IgD-negative memory B cell (primary cell): ENCODE measurements around the gene FADS6. TPM values are rescaled to one million over a fixed set of nuclear protein-coding genes. Genes with fewer than 3 reads are reported as not detected.

ENCODE experiments used
- H3K27ac Mint-ChIP-seq, 3 donors: one replicate each; pipeline ENCODE4 v1.8.0; 2020 to 2022; ENCODE audit warnings: mild to moderate bottlenecking in 3 of 3, mixed read lengths in 3 of 3, moderate library complexity in 1 of 3
- H3K27me3 Mint-ChIP-seq: one replicate; pipeline ENCODE4 v1.8.0; 2021; ENCODE audit warnings: mixed read lengths
- H3K36me3 Mint-ChIP-seq: one replicate; pipeline ENCODE4 v1.8.0; 2020; ENCODE audit warnings: mild to moderate bottlenecking, mixed read lengths
- H3K4me1 Mint-ChIP-seq, 3 donors: one replicate each; pipeline ENCODE4 v1.8.0; 2020 to 2022; ENCODE audit warnings: mixed read lengths in 3 of 3, mild to moderate bottlenecking in 1 of 3
- H3K4me3 Mint-ChIP-seq, 4 donors: one replicate each; pipeline ENCODE4 v1.8.0; 2020 to 2022; ENCODE audit warnings: mild to moderate bottlenecking in 4 of 4, mixed read lengths in 4 of 4, moderate library complexity in 3 of 4
- H3K9me3 Mint-ChIP-seq, 3 donors: one replicate each; pipeline ENCODE4 v1.8.0; 2020 to 2021; ENCODE audit warnings: mixed read lengths in 3 of 3, mild to moderate bottlenecking in 1 of 3
- polyA plus RNA-seq: library from polyadenylated mRNA; unstranded; fragments of 300-500 nt; fragmentation: Illumina TruSeq; gene quantifications from one replicate; pipeline ENCODE4 v1.2.3, GENCODE V29; 2021

Gene FADS6
- polyA plus RNA-seq, 1 donor from 2014 or later, result not detected

GRCh38 chr17:74850310-74850709 lies 43.1 kb downstream of the FADS6 start:
- no peaks in the 10 kb centered on the region for H3K9me3 Mint-ChIP-seq
- H3K27me3 Mint-ChIP-seq, result peaks cover 30% of the 10 kb centered on the region
- H3K36me3 Mint-ChIP-seq, result peaks cover 2% of the 10 kb centered on the region
- peaks cover 4 to 6% (median 5%) of the 10 kb centered on the region in 3 donors for H3K4me1 Mint-ChIP-seq
- H3K4me3 Mint-ChIP-seq, result no peak overlapping the region
- H3K27ac Mint-ChIP-seq, result no peak overlapping the region

GRCh38 chr17:74848656-74849399 lies 44.6 kb downstream of the FADS6 start:
- Mint-ChIP-seq H3K4me1 (peaks cover 4 to 6% (median 5%) of the 10 kb centered on the region in 3 donors), H3K27ac (peak overlapping the region in 1 of 3 donors; percentile 67), H3K27me3 (peaks cover 26% of the 10 kb centered on the region), H3K36me3 (peaks cover 2% of the 10 kb centered on the region), H3K9me3 (no peaks in the 10 kb centered on the region), H3K4me3 (no peak overlapping the region)

GRCh38 chr17:74846621-74847020 lies 46.8 kb downstream of the FADS6 start:
- Mint-ChIP-seq H3K27me3 (peaks cover 20% of the 10 kb centered on the region), H3K9me3 (no peaks in the 10 kb centered on the region), H3K4me1 (peaks cover 3 to 7% (median 4%) of the 10 kb centered on the region in 3 donors), H3K4me3 (no peak overlapping the region), H3K27ac (no peak overlapping the region), H3K36me3 (peaks cover 2% of the 10 kb centered on the region)

- H3K36me3 Mint-ChIP-seq, result peaks cover 2% of the 10 kb centered on the region
- no peaks in the 10 kb centered on the region for H3K9me3 Mint-ChIP-seq
- no peak overlapping the region for H3K27ac Mint-ChIP-seq
- H3K4me3 Mint-ChIP-seq, result peak overlapping the region in 1 of 4 donors; percentile 78
- peaks cover 12% of the 10 kb centered on the region for H3K27me3 Mint-ChIP-seq
- peaks cover 13 to 17% (median 16%) of the 10 kb centered on the region in 3 donors for H3K4me1 Mint-ChIP-seq
Measured at GRCh38 chr17:74843352-74843627, 50.1 kb downstream of the FADS6 start.

GRCh38 chr17:74842599-74843351 lies 50.7 kb downstream of the FADS6 start:
- H3K4me3 Mint-ChIP-seq, result no peak overlapping the region
- peaks cover 13 to 17% (median 16%) of the 10 kb centered on the region in 3 donors for H3K4me1 Mint-ChIP-seq
- H3K9me3 Mint-ChIP-seq, result no peaks in the 10 kb centered on the region
- peaks cover 12% of the 10 kb centered on the region for H3K27me3 Mint-ChIP-seq
- H3K36me3 Mint-ChIP-seq, result no peaks in the 10 kb centered on the region
- H3K27ac Mint-ChIP-seq, result no peak overlapping the region

GRCh38 chr17:74842146-74842598 lies 51.3 kb downstream of the FADS6 start:
- H3K27ac Mint-ChIP-seq, result no peak overlapping the region
- H3K4me3 Mint-ChIP-seq, result peak overlapping the region in 1 of 4 donors; percentile 78
- no peaks in the 10 kb centered on the region for H3K9me3 Mint-ChIP-seq
- no peaks in the 10 kb centered on the region for H3K36me3 Mint-ChIP-seq
- H3K4me1 Mint-ChIP-seq, result peaks cover 13 to 17% (median 16%) of the 10 kb centered on the region in 3 donors
- peaks cover 12% of the 10 kb centered on the region for H3K27me3 Mint-ChIP-seq

- no peaks in the 10 kb centered on the region for H3K9me3 Mint-ChIP-seq
- peak overlapping the region in 1 of 3 donors; percentile 26 for H3K27ac Mint-ChIP-seq
- peak overlapping the region in 2 of 4 donors; percentile 29 to 81 for H3K4me3 Mint-ChIP-seq
- H3K36me3 Mint-ChIP-seq, result no peaks in the 10 kb centered on the region
- peaks cover 12% of the 10 kb centered on the region for H3K27me3 Mint-ChIP-seq
- peaks cover 13 to 20% (median 16%) of the 10 kb centered on the region in 3 donors for H3K4me1 Mint-ChIP-seq
Measured at GRCh38 chr17:74840989-74841666, 52.3 kb downstream of the FADS6 start.

- Mint-ChIP-seq H3K4me3 (peak overlapping the region in 1 of 4 donors; percentile 18), H3K4me1 (peaks cover 18 to 22% (median 20%) of the 10 kb centered on the region in 3 donors), H3K36me3 (no peaks in the 10 kb centered on the region), H3K9me3 (no peaks in the 10 kb centered on the region), H3K27ac (peak overlapping the region in 1 of 3 donors; percentile 26), H3K27me3 (peaks cover 9% of the 10 kb centered on the region)
Measured at GRCh38 chr17:74839990-74840852, 53.2 kb downstream of the FADS6 start.

GRCh38 chr17:74838274-74838673 lies 55.2 kb downstream of the FADS6 start:
- H3K9me3 Mint-ChIP-seq, result no peaks in the 10 kb centered on the region
- H3K27ac Mint-ChIP-seq, result peak overlapping the region in 1 of 3 donors; percentile 89
- peaks cover 32 to 35% (median 33%) of the 10 kb centered on the region in 3 donors for H3K4me1 Mint-ChIP-seq
- H3K36me3 Mint-ChIP-seq, result no peaks in the 10 kb centered on the region
- H3K27me3 Mint-ChIP-seq, result no peaks in the 10 kb centered on the region
- H3K4me3 Mint-ChIP-seq, result no peak overlapping the region

GRCh38 chr17:74836691-74837467 lies 56.6 kb downstream of the FADS6 start:
- H3K4me3 Mint-ChIP-seq, result no peak overlapping the region
- H3K9me3 Mint-ChIP-seq, result no peaks in the 10 kb centered on the region
- no peak overlapping the region for H3K27ac Mint-ChIP-seq
- no peaks in the 10 kb centered on the region for H3K27me3 Mint-ChIP-seq
- no peaks in the 10 kb centered on the region for H3K36me3 Mint-ChIP-seq
- H3K4me1 Mint-ChIP-seq, result peaks cover 40 to 43% (median 43%) of the 10 kb centered on the region in 3 donors

- peak overlapping the region in 1 of 4 donors; percentile 47 for H3K4me3 Mint-ChIP-seq
- no peaks in the 10 kb centered on the region for H3K9me3 Mint-ChIP-seq
- no peaks in the 10 kb centered on the region for H3K36me3 Mint-ChIP-seq
- no peak overlapping the region for H3K27ac Mint-ChIP-seq
- H3K4me1 Mint-ChIP-seq, result peaks cover 33 to 36% (median 36%) of the 10 kb centered on the region in 3 donors
- H3K27me3 Mint-ChIP-seq, result no peaks in the 10 kb centered on the region
Measured at GRCh38 chr17:74836191-74836590, 57.2 kb downstream of the FADS6 start.

- peak overlapping the region in 2 of 4 donors; percentile 34 to 88 for H3K4me3 Mint-ChIP-seq
- peaks cover 28 to 29% (median 28%) of the 10 kb centered on the region in 3 donors for H3K4me1 Mint-ChIP-seq
- no peaks in the 10 kb centered on the region for H3K36me3 Mint-ChIP-seq
- H3K27ac Mint-ChIP-seq, result peak overlapping the region in 1 of 3 donors; percentile 66
- H3K27me3 Mint-ChIP-seq, result no peaks in the 10 kb centered on the region
- H3K9me3 Mint-ChIP-seq, result no peaks in the 10 kb centered on the region
Measured at GRCh38 chr17:74833501-74834377, 59.7 kb downstream of the FADS6 start.

- no peaks in the 10 kb centered on the region for H3K9me3 Mint-ChIP-seq
- H3K4me3 Mint-ChIP-seq, result peak overlapping the region in 2 of 4 donors; percentile 57 to 77
- H3K4me1 Mint-ChIP-seq, result peaks cover 28 to 29% (median 28%) of the 10 kb centered on the region in 3 donors
- no peaks in the 10 kb centered on the region for H3K36me3 Mint-ChIP-seq
- H3K27ac Mint-ChIP-seq, result peak overlapping the region in 2 of 3 donors; percentile 8 to 50
- H3K27me3 Mint-ChIP-seq, result no peaks in the 10 kb centered on the region
Measured at GRCh38 chr17:74832421-74832820, 61.0 kb downstream of the FADS6 start.
